VCaP (cell line): ENCODE results near the gene ME1.
"Not testable (repeated sequence)": the region's sequence is repeated elsewhere in the genome, so short reads cannot be mapped to it uniquely, and the experiment has no call there.

Source experiments
- H3K27ac ChIP-seq: fragments of 450-650 bp; 2 replicates; pipeline ENCODE4 v1.5.1; 2017
- CTCF ChIP-seq: fragments of 450-650 bp; conservative IDR thresholded peaks from 2 replicates; pipeline ENCODE4 v1.5.1; 2017; ENCODE audit warnings: mild to moderate bottlenecking, moderate library complexity

ME1 gene

GRCh38 chr6:83459663-83460062, 28.8 kb upstream of the ME1 start:
- H3K27ac ChIP-seq: no peak overlapping the region
- TF ChIP-seq CTCF: no peak

GRCh38 chr6:83450015-83450414, 19.2 kb upstream of the ME1 start:
- H3K27ac ChIP-seq: not testable (repeated sequence)

- not testable (repeated sequence) for H3K27ac ChIP-seq
Measured at GRCh38 chr6:83444086-83444699, 13.3 kb upstream of the ME1 start.

GRCh38 chr6:83443516-83443915, 12.7 kb upstream of the ME1 start:
- no peak for TF ChIP-seq CTCF
- H3K27ac ChIP-seq: no peak overlapping the region

- no peak for TF ChIP-seq CTCF
- no peak overlapping the region for H3K27ac ChIP-seq
Measured at GRCh38 chr6:83442752-83443151, 11.9 kb upstream of the ME1 start.

- H3K27ac ChIP-seq: no peak overlapping the region
- no peak for TF ChIP-seq CTCF
Measured at GRCh38 chr6:83439201-83439600, 8.3 kb upstream of the ME1 start.

- no peak for TF ChIP-seq CTCF
Measured at GRCh38 chr6:83436674-83437073, 5.8 kb upstream of the ME1 start.

GRCh38 chr6:83433177-83433576, 2.3 kb upstream of the ME1 start:
- no peak for TF ChIP-seq CTCF
- no peak overlapping the region for H3K27ac ChIP-seq

More at GRCh38 chr6:83436674-83437073, 5.8 kb upstream of the ME1 start:
- no peak overlapping the region for H3K27ac ChIP-seq

- H3K27ac ChIP-seq: no peak overlapping the region
- no peak for TF ChIP-seq CTCF
Measured at GRCh38 chr6:83432636-83433035, 1.8 kb upstream of the ME1 start.
